Stimulated activated CD8-positive, alpha-beta memory T cell treated with anti-CD3 and anti-CD28 coated beads, Interleukin-2, amount 100 ng/mL, for 1 hour (primary cell): ENCODE measurements around the gene VTI1A.

Experiments
- DNase-seq, 2 donors: peaks; one replicate each; pipeline ENCODE4 v3.0.0-alpha.2; 2020; ENCODE audit warnings: low read depth in 2 of 2

The VTI1A gene

DNA sequence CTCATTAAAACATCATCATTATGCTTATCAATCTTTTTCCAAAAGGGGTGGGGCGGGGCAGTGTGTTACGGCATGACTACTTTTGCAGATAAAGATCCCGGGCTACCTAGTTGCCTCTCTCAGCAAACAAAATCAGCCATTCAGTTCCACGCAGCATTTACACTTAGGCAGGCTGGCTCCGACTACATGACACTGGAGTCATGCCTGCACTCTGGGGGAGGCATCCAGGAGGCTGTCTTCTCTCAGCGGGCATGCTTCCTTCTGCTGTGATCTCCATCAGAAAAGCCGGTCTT lies 309.2 kb downstream of the VTI1A start:
- DNase-seq: no peak

- no peak for DNase-seq
Measured at GRCh38 chr10:112758961-112759360, 311.9 kb downstream of the VTI1A start.

DNA sequence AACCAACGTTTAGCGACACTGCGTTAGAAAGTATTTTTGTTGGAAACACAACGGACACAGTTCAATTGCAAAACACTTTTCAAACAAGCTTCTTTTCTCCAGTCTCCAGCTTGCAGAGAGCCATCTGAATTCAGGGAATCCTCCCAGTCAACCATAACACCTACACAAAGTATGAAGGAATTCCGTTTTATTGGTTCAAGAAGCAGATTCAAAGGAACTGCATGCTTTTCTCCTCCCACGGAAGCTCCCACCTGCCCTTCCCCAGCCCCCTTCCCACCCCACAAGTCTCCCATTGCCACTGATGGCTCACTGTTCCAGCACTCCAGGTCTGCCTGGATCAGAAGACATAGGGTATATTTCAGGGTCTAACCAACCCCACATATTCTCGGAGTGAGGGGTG lies 312.5 kb downstream of the VTI1A start:
- DNase-seq: no peak

- DNase-seq: no peak
Measured at GRCh38 chr10:112761256-112761655, 314.2 kb downstream of the VTI1A start.

- no peak for DNase-seq
Measured at GRCh38 chr10:112763916-112764520, 317.0 kb downstream of the VTI1A start.

- DNase-seq: no peak
Measured at GRCh38 chr10:112765717-112766235, 318.8 kb downstream of the VTI1A start.

- DNase-seq: no peak
Measured at GRCh38 chr10:112766636-112767035, 319.6 kb downstream of the VTI1A start.

- no peak for DNase-seq
Measured at GRCh38 chr10:112767156-112767555, 320.1 kb downstream of the VTI1A start.

DNA sequence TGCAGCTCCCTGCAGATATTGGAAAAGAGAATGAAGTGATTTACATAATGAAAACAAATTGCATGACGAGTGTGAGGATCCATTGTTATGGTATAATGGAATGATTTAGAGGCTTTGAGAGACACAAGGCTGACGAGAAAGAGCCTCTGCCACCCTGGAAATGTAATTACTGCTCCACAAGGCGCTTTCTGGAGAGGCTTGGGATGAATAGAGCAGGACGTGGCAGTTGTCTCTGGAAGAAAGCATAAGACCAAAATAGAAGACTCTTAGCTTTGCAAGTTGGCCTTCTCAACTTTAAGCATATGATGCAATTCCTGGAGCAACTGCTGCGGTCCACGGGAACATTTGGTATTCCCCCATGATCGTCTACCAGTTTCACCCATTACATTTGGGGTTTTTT lies 321.1 kb downstream of the VTI1A start:
- DNase-seq: no peak

DNA sequence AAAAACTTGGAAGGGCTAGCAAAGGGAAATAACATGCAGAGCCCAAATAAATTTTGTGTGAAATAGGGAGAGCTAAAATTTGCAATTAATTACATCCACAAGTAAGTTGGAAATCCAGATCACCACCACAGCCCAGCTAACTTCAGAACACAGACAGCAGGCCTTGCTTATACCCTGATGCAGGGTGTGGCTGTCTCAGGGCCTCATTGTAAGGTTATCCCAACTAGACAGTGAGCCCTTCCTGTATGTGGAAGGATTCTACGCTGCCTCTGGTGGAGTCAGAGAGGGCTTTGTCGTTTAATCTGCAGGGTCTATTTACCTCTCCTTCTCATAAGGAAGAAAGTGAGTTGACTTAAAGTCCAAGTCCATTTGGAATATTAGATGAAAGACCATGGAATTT lies 322.1 kb downstream of the VTI1A start:
- no peak for DNase-seq

DNA sequence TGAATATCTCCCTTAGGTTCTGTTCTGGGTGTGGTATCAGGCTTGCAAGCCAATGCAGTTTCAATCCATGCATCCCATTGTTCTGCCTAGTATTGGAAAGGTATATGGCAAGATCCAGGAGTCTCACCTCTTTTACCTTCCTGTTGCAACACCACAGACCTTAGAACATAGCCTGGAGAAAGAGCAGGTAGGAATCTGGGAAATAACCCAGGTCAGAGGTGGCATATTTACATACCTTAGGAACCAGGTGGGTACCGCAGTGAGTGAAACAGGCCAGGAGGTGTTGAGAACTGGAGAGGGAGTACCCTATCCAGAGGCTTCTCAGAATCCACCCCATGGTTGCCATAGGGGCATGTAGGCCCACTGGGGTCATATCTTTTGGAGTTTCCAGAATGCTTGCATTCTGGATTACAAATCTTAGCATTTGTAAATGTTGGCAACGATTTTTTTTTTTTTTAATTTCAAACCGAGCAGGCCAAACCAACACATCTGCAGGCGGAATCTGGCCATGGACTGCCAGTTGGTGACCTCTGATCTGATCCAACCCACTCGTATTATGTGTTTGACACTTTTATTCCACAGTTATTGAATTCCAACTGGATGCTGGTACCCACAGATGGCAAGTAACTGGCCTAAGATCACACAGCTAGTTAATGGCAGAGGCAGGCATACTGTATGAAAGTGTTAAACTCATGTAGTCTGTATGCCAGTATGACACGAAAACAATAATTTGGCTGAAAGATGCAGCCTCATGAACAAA lies 322.8 kb downstream of the VTI1A start:
- no peak for DNase-seq

GRCh38 chr10:112771733-112772132 lies 324.7 kb downstream of the VTI1A start:
- no peak for DNase-seq

DNA sequence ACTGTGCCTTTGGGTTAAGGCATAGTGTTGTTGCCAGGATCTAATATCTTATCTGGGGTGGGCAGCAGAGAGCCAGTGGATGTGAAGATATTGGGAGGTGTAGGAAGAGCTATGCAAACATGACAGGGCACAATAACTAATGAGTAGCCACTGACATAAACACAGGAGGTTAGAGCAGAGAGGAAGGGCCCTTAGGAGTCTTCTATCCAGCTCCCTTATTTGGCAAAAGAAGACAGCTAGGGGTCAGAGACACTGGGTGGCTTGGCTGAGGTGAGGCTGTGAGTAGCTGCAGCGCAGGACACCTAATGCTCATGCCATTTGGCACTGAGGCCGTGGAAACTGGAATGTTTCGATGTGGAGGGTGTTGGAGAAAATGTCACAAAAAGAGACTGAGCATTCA lies 326.8 kb downstream of the VTI1A start:
- no peak for DNase-seq

GRCh38 chr10:112774210-112774609 lies 327.2 kb downstream of the VTI1A start:
- DNase-seq: no peak

GRCh38 chr10:112774798-112775197 lies 327.8 kb downstream of the VTI1A start:
- no peak for DNase-seq

- no peak for DNase-seq
Measured at GRCh38 chr10:112775381-112775780, 328.4 kb downstream of the VTI1A start.

DNA sequence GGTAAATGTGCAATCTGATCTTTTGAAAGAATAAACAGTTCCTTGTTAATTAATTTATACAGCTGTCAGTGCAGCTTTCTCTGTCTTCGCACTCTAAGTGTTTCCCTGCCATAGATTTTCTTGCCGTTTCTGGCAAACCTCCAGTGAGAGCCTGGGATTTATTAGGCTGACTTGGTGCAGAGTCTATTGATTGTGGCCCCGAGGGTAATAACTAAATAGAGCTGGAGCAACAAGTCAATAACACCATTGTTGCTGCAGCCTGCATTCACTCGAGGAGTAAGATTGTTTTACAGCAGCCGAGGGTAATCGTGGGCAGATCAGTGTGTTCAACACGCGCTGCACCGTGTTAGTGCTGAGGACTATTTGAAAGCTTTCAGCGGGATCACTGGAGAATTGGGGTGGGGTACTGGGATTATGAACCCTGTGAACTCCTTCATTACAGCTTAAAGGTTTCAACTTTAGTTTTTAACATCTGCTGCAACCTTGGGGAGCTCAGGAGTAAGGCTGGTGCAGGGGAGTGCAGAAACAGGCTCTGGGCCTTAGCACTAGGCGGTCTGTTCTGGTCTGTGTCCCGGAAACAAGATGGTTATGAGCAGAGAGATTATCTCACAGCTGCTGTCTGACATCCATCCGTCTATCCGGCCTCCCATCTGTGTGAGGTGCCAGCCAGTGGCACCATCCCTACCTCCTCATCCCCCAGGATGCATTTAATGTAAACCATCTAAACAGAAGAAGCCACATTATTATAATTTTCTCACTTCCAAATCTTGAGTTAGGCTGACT lies 329.1 kb downstream of the VTI1A start:
- no peak for DNase-seq

DNA sequence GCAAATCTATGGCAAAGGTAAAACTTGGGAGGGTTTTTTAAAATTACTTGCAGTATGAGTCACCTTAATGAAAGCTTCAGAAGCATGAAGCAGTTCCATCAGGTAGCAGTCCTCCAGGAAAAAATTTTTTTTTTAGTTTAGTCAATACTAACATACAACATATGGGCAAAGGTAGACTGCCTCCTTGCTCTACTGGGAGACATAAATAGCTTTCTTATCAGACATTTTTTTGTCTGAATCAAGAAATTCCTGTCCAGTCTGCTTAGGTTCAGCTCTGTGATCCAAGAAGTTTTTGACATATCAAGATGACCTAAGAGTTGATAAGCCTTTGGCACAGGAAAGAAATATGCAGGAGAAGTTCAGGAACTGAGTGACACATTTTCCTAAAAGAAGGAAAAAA lies 331.6 kb downstream of the VTI1A start:
- DNase-seq: no peak

- no peak for DNase-seq
Measured at GRCh38 chr10:112779025-112779770, 332.2 kb downstream of the VTI1A start.

GRCh38 chr10:112782200-112782907 lies 335.3 kb downstream of the VTI1A start:
- DNase-seq: no peak

GRCh38 chr10:112783351-112784021 lies 336.5 kb downstream of the VTI1A start:
- no peak for DNase-seq
